ENCODE data around the gene CCDC146. TPM values are rescaled to one million over a fixed set of nuclear protein-coding genes. Genes with fewer than 3 reads are reported as not detected.
A peak's percentile ranks its signal among the peaks of the same experiment; 100 is the strongest.
"Not testable (repeated sequence)": the region's sequence is repeated elsewhere in the genome, so short reads cannot be mapped to it uniquely, and the experiment has no call there.

CCDC146 gene
- polyA plus RNA-seq, 5 donors, result 14.9 to 28.9 (median 28.6) TPM

GRCh38 chr7:77199013-77199966 lies 76.9 kb downstream of the CCDC146 start, which contains the start of gene FGL2:
Gene FGL2, minus strand, starts transcription at chr7:77199819. Its CDS starts 26 bp downstream, at chr7:77199793.
- DNase-seq, result peak in 1 of 2 donors; percentile 14

- DNase-seq, result no peak
Observed at GRCh38 chr7:77200542-77200941, 78.1 kb downstream of the CCDC146 start.

GRCh38 chr7:77202481-77202976 lies 80.1 kb downstream of the CCDC146 start:
- no peak for DNase-seq

GRCh38 chr7:77205706-77206105 lies 83.3 kb downstream of the CCDC146 start:
- DNase-seq, result no peak

GRCh38 chr7:77208416-77208815 lies 86.0 kb downstream of the CCDC146 start:
- DNase-seq, result no peak

GRCh38 chr7:77209479-77210139 lies 87.2 kb downstream of the CCDC146 start:
- DNase-seq, result no peak

GRCh38 chr7:77216181-77216845 lies 93.9 kb downstream of the CCDC146 start:
- no peak for DNase-seq

- no peak for DNase-seq
Observed at GRCh38 chr7:77217474-77218185, 95.2 kb downstream of the CCDC146 start.

- not testable (repeated sequence) for DNase-seq
Observed at GRCh38 chr7:77219701-77220331, 97.4 kb downstream of the CCDC146 start.

GRCh38 chr7:77222065-77222464 lies 99.7 kb downstream of the CCDC146 start:
- DNase-seq, result no peak

GRCh38 chr7:77222819-77223218 lies 100.4 kb downstream of the CCDC146 start:
- DNase-seq, result no peak

GRCh38 chr7:77223261-77223660 lies 100.8 kb downstream of the CCDC146 start:
- no peak for DNase-seq

- no peak for DNase-seq
Observed at GRCh38 chr7:77226357-77226839, 104.0 kb downstream of the CCDC146 start.

- DNase-seq, result not testable (repeated sequence)
Observed at GRCh38 chr7:77228795-77229194, 106.4 kb downstream of the CCDC146 start.

GRCh38 chr7:77232467-77232866 lies 110.1 kb downstream of the CCDC146 start:
- no peak for DNase-seq

GRCh38 chr7:77235276-77235675 lies 112.9 kb downstream of the CCDC146 start:
- DNase-seq, result no peak

- DNase-seq, result no peak
Observed at GRCh38 chr7:77238703-77239136, 116.3 kb downstream of the CCDC146 start.

- no peak for DNase-seq
Observed at GRCh38 chr7:77239471-77239870, 117.1 kb downstream of the CCDC146 start.

GRCh38 chr7:77242068-77242467 lies 119.7 kb downstream of the CCDC146 start:
- DNase-seq, result no peak

GRCh38 chr7:77242554-77242953 lies 120.1 kb downstream of the CCDC146 start:
- no peak for DNase-seq
